ENCODE measurements around the gene ZNF679.
"Not testable (repeated sequence)": the region's sequence is repeated elsewhere in the genome, so short reads cannot be mapped to it uniquely, and the experiment has no call there.

ZNF679 gene

GRCh38 chr7:64308016-64308270 is 79.7 kb downstream of the ZNF679 start:
- no peak overlapping the region for H3K27ac ChIP-seq (ENCODE audit: insufficient read depth, low read length, poor library complexity, severe bottlenecking)
- no peak for DNase-seq
- H3K36me3 ChIP-seq (ENCODE audit: control insufficient read depth, insufficient read depth, low read length): no peaks in the 10 kb centered on the region
- H3K4me3 ChIP-seq (ENCODE audit: insufficient read depth, low read depth, low read length, poor library complexity, severe bottlenecking): peak overlapping the region; percentile 48
- H3K9me3 ChIP-seq (ENCODE audit: control insufficient read depth, low read length): no peaks in the 10 kb centered on the region
- H3K27me3 ChIP-seq (replicated peaks; ENCODE audit: control insufficient read depth, insufficient read depth, low read length, poor library complexity, severe bottlenecking): no peaks in the 10 kb centered on the region
- H3K4me1 ChIP-seq (ENCODE audit: control insufficient read depth, insufficient read depth, low read length, poor library complexity, severe bottlenecking): peaks cover 9% of the 10 kb centered on the region

DNA sequence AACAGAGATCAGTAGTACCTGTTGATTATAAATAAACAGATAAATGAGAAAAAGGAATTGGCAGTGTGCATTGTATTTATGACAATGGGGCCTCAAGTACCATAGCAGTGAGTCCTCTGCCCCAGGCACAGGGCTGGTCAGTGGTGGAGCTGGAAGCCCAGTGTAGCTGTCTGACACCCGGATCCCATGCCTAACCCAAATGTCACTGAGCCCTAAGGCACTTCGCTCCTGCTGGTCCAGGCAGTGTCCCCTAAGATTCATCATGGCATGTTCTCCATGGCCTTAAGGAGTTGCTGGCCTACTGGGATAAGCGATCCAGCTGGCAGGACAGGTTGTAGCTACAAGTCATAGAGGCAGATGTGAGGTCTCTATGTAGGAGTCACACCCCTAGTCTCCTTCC is 82.2 kb downstream of the ZNF679 start:
- no peaks in the 10 kb centered on the region for H3K27me3 ChIP-seq (replicated peaks; ENCODE audit: control insufficient read depth, insufficient read depth, low read length, poor library complexity, severe bottlenecking)
- no peaks in the 10 kb centered on the region for H3K9me3 ChIP-seq (ENCODE audit: control insufficient read depth, low read length)
- H3K36me3 ChIP-seq (ENCODE audit: control insufficient read depth, insufficient read depth, low read length): no peaks in the 10 kb centered on the region
- H3K27ac ChIP-seq (ENCODE audit: insufficient read depth, low read length, poor library complexity, severe bottlenecking): no peak overlapping the region
- no peak overlapping the region for H3K4me3 ChIP-seq (ENCODE audit: insufficient read depth, low read depth, low read length, poor library complexity, severe bottlenecking)
- H3K4me1 ChIP-seq (ENCODE audit: control insufficient read depth, insufficient read depth, low read length, poor library complexity, severe bottlenecking): peaks cover 16% of the 10 kb centered on the region
- DNase-seq: no peak

GRCh38 chr7:64312826-64313225 is 84.6 kb downstream of the ZNF679 start:
- Histone ChIP-seq H3K4me1 (ENCODE audit: control insufficient read depth, insufficient read depth, low read length, poor library complexity, severe bottlenecking) (peaks cover 8% of the 10 kb centered on the region), H3K27me3 (replicated peaks; ENCODE audit: control insufficient read depth, insufficient read depth, low read length, poor library complexity, severe bottlenecking) (no peaks in the 10 kb centered on the region), H3K27ac (ENCODE audit: insufficient read depth, low read length, poor library complexity, severe bottlenecking) (no peak overlapping the region), H3K4me3 (ENCODE audit: insufficient read depth, low read depth, low read length, poor library complexity, severe bottlenecking) (no peak overlapping the region), H3K36me3 (ENCODE audit: control insufficient read depth, insufficient read depth, low read length) (no peaks in the 10 kb centered on the region), H3K9me3 (ENCODE audit: control insufficient read depth, low read length) (no peaks in the 10 kb centered on the region)
- DNase-seq: no peak

GRCh38 chr7:64313740-64314491 is 85.6 kb downstream of the ZNF679 start, which contains the start of gene ZNF736:
TSS of gene ZNF736 (plus strand) at chr7:64313961. CDS start at chr7:64314151, 190 bp downstream.
- peak within 1 kb of the TSS; percentile 92 for H3K4me3 ChIP-seq (ENCODE audit: insufficient read depth, low read depth, low read length, poor library complexity, severe bottlenecking)
- peaks cover 6% of the 10 kb centered on the region for H3K4me1 ChIP-seq (ENCODE audit: control insufficient read depth, insufficient read depth, low read length, poor library complexity, severe bottlenecking)
- no peaks in the 10 kb centered on the region for H3K9me3 ChIP-seq (ENCODE audit: control insufficient read depth, low read length)
- H3K36me3 ChIP-seq (ENCODE audit: control insufficient read depth, insufficient read depth, low read length): no peaks in the 10 kb centered on the region
- H3K27ac ChIP-seq (ENCODE audit: insufficient read depth, low read length, poor library complexity, severe bottlenecking): peak within 1 kb of the TSS; percentile 61
- H3K27me3 ChIP-seq (replicated peaks; ENCODE audit: control insufficient read depth, insufficient read depth, low read length, poor library complexity, severe bottlenecking): no peaks in the 10 kb centered on the region
- DNase-seq: peak; percentile 75 to 82 (median 81)

DNA sequence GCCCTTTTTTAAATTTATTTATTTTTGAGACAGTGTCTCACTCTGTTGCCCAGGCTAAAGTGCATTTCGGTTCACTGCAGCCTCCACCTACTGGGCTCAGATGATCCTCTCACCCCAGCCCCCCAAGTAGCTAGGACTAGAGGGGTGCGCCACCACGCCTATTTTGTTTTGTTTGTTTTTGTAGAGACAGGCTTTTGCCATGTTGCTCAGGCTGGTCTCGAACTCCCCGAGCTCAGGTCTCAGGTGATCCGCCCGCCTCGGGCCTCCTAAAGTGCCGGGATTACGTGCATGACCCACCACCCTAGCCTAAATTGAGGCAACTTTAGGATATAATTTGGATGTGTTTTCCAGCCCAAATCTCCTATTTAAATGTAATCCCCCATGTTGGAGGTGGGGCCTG is 86.3 kb downstream of the ZNF679 start:
- H3K27me3 ChIP-seq (replicated peaks; ENCODE audit: control insufficient read depth, insufficient read depth, low read length, poor library complexity, severe bottlenecking): no peaks in the 10 kb centered on the region
- H3K4me1 ChIP-seq (ENCODE audit: control insufficient read depth, insufficient read depth, low read length, poor library complexity, severe bottlenecking): peaks cover 6% of the 10 kb centered on the region
- H3K36me3 ChIP-seq (ENCODE audit: control insufficient read depth, insufficient read depth, low read length): no peaks in the 10 kb centered on the region
- H3K4me3 ChIP-seq (ENCODE audit: insufficient read depth, low read depth, low read length, poor library complexity, severe bottlenecking): peak overlapping the region; percentile 92
- no peaks in the 10 kb centered on the region for H3K9me3 ChIP-seq (ENCODE audit: control insufficient read depth, low read length)
- H3K27ac ChIP-seq (ENCODE audit: insufficient read depth, low read length, poor library complexity, severe bottlenecking): peak overlapping the region; percentile 61
- no peak for DNase-seq

- not testable (repeated sequence) for DNase-seq; H3K27me3 ChIP-seq (replicated peaks; ENCODE audit: control insufficient read depth, insufficient read depth, low read length, poor library complexity, severe bottlenecking); H3K9me3 ChIP-seq (ENCODE audit: control insufficient read depth, low read length); H3K4me3 ChIP-seq (ENCODE audit: insufficient read depth, low read depth, low read length, poor library complexity, severe bottlenecking); H3K4me1 ChIP-seq (ENCODE audit: control insufficient read depth, insufficient read depth, low read length, poor library complexity, severe bottlenecking); H3K27ac ChIP-seq (ENCODE audit: insufficient read depth, low read length, poor library complexity, severe bottlenecking); H3K36me3 ChIP-seq (ENCODE audit: control insufficient read depth, insufficient read depth, low read length)
These were observed 87.9 kb downstream of the ZNF679 start for GRCh38 chr7:64316031-64316742.
